Measurements from ENCODE around the gene BSDC1.

Gene BSDC1

DNA sequence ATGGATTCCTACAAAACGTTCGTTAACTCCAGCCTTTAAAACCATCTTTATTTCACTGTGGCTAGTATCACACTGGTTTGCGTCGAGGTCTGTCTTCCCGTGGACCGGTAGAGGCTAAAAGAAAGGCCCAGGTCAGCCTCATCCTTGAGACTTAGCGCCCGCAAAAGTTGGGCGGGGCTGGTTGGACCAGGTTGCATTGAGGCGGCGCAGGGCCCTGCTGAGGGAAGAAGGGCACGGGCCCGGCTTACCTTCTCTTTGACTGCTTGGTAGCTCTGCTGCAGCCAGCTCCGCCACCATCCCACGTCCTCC, 455 bp downstream of the BSDC1 start:
- peak; percentile 72 for DNase-seq

DNA sequence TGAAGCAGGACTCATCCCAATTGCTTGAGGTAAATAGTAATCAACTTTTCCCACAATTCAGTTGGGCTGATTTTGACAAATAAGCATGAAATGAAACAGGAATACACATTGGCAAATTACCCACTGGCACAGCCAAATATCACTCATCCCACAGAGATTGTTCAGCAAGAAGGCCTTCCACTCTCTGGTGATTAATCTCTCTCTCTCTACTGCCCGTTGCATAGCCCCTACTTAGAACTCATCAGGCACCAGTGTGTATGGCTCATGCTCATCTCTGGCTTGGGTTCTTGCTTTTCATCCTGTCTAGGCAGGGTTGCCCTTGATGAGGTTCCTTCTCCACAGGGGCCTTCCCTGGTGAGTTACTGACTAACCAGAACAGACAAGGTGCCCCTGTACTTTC, 1.1 kb downstream of the BSDC1 start:
- no peak for DNase-seq

DNA sequence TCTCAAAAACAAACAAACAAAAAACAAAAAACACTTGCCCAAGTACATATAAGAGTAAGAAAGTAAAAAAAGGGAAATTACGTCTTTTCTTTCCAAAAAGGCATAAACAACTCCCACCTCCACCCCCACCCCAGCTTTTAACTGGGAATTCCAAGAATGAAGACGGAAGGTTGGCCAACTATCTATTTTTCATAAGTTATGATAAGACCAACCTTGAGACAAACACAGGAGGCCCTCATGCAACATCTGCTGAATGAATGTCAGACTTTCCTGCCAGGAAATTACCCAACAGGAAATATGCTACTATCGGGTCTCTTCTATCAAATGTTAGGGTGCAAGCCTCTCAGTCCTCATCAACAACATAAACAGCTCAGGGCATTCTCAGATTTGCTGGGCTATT, 1.9 kb downstream of the BSDC1 start:
- peak; percentile 67 for DNase-seq

DNA sequence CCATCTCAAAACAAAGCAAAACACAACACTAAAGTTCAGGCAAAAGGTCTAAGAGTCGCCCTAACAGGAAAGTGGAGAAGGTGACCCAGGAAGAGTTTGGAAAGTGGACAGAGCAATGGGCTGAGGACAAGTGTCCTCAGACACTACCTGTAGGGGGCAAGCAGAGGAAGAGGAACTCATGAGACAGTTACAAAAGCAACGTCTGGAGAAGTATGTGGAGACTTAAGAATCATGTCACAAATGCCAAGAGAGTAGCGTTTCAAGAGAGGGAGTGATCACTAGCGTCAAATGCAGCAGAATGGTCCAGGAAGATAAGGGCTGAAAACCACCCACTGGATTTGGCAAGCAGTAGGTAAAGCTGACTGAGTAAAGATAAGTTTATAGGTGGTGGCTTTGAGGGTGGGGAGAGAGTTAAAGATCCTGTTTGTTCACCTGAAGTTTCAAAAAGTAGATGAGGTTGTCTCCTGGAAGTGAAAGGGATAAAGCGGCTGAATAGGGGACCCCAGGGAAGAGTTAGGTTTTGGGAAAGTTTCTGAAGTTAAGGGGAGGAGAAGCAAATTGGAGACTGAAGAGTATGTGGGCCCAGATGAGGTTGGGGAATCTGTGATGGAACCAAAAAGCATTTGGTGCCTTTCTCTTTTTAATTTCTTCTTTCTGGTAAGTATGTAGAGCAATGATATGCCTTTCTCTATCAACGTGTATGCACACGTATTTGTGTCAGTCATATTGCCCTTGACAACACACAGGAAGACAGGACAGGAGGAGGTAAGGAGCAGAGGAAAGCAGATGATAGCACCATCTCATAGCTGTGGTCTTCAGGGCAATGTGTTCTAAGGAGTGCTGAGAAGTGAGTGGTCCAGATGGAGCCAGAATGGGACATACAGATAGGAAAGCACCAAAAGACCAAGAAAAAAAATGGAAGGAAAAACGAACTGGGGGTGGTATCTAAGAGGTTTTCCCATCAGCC, 3.1 kb downstream of the BSDC1 start:
- peak; percentile 98 for DNase-seq

DNA sequence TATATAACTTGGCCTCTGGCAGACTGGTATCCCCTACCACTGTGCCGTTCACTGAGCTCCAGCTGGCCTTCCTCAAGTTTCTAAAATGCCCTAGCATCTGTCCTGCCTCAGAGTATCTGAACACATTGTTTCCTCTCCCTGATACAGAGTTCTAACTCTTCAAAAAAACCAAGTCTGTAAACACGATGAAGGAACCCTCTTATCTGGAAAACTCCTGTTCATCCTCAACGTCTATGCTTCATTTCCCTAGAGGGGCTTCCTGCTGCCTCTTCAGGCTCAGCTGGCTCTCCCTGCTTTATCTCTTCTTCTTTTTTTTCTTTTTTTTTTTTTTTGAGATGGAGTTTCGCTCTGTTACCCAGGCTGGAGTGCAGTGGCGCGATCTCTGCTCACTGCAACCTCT, 5.6 kb downstream of the BSDC1 start:
- DNase-seq: peak; percentile 33

DNA sequence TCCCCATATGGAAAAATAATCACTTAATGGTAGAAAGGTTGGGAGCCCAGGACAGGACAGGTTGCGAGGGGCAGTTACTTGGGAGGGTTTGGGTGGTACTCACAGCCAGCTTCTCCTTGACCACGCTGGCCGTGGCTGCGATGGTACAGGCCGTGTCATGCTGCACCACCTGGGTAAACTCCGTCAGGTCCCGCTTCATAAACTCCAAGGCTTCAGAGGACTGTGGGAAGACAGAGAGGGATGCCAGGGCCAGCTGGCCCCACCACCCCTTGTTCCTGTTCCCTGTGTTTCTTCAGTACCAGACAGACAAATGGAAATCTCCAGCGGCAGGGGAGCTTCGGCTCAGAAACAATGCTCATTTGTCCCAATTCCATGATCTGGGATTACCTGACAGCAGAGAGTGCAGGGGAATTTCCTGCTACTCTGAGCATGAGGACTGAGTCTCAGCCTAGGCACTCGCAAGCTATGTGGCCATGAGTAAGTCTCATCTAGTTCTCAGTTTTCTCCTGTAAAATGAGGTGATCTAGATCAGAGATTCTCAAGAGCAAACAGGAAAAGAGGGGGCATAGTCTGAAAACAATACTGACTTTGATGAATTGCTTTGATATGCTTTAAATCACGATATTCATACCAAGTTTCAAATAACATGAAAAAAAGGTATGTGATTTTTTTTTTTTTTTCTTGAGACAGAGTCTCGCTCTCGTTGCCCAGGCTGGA, 7.4 kb downstream of the BSDC1 start:
- DNase-seq: no peak

DNA sequence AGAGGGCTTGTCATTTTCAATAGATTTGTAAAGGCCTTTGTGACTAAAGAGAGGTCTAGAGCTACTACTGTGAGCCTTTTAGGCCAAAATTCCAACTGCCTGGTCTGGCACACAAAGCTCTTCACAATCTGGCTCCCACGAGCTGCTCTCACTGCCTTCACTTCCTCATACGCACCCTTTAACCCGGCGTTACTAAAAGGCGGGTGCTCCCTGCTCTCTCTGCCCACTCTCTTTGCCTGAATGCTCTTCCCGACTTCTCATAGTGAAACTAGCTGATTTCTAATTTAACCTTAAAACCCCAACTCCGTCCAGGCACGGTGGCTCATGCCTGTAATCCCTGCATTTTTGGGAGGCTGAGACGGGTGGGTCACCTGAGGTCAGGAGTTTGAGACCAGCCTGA, 14.2 kb downstream of the BSDC1 start:
- DNase-seq: no peak

DNA sequence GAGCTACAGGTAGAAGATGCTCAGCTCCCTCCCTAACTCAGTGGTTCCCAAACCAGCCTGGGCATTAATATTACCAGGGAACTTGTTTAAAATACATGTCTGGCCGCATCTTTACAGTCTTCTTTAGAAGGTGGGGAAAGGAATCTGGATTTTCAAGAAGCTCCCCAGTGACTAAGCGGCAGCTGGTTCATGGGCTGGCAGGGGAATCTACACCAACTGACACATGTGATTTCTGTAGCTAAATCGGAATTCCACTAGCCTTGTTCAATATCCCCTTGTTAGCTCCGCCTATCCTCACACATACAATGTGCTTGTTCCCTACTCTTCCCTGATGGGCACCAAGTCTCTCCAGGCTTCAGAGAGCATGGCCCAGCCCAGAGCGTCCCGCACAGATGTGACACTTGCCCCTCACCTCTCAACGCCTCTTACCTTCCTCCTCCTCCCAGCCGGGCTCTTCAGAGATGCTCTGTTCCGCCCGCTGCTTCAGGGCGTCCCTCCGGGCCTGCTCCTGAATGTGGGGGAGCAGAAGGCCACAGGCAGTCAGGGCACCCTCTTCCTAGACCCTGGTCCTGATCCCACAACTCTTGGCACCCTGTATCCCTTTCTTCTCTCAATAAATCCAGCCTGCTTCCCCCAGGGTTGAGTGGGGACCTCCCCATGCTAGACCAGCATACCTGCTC, 16.6 kb downstream of the BSDC1 start:
- no peak for DNase-seq

DNA sequence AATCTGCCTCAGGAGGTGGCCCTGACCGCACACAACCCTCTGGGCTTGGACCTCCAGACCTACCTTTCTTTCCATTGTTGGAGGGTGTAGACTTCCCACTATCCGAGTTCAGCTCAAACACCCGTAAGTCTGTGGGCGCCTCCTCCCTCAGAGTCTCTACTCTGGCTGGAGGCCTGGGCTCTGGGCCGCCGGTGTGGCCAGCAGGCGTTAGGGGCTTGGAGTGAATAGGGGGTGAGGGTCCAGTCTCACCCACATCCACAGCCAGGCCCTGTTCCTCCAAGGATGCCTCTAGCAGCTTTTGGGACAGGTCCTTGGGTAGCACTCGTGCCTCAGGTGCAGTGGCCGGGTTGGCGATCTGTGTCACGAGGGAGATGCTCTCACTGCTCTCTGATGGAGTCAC, 18.0 kb downstream of the BSDC1 start:
- no peak for DNase-seq

DNA sequence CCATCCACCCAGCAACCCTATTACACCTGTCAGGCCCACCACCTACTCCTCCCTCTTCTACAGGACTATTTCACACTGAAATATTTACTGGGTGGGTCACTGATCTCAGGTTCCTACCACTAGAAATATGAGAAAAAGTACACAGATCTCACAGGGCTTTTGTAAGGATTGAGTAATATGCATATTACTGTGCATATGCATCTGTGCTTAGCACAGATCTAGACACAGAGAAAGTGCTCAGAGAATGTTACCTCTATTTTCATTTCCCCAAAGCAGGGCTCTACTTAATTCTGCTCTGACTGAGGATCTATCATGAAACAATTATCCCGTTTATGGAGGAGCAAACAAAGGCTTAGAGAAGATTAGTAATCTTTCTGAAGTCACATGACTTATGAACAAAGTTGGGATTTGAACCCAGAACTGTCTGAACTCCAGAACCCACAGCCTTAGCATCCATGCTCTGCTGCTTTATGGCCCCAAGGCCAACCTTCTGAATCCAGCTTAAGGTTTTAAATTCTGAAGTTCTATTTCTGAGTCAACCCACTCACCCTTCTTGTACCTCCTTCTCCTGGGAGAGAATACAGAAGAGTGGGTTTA, 20.1 kb downstream of the BSDC1 start:
- no peak for DNase-seq

DNA sequence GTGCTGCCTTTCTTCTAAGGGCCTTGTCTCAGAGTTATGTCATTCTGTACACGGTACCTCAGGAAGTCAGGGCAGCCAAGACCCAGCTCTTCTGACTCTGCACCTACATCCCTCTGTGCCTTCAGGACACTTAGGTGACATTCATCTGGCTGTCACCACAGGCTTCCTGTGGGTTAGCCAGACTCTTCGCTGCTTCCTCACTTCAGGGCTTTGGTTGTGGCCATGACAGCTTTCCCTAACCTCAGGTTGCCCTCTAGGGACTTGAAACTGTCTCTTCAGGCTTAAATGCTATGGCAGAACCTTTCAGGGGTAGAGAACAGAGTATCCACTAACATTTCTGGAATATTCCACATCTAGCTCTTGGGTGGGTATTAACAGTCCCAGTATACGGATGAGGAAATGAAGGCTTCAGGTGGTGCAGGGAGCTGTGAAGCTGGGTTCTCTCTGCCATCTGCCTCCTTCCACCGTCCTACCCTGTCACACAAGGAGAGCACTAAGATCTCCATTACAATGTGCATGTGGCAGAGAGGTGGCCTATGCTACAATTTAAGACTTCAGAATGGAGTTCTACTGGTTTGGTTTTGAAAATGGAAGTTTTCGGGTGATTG, 22.0 kb downstream of the BSDC1 start:
- DNase-seq: peak; percentile 54

DNA sequence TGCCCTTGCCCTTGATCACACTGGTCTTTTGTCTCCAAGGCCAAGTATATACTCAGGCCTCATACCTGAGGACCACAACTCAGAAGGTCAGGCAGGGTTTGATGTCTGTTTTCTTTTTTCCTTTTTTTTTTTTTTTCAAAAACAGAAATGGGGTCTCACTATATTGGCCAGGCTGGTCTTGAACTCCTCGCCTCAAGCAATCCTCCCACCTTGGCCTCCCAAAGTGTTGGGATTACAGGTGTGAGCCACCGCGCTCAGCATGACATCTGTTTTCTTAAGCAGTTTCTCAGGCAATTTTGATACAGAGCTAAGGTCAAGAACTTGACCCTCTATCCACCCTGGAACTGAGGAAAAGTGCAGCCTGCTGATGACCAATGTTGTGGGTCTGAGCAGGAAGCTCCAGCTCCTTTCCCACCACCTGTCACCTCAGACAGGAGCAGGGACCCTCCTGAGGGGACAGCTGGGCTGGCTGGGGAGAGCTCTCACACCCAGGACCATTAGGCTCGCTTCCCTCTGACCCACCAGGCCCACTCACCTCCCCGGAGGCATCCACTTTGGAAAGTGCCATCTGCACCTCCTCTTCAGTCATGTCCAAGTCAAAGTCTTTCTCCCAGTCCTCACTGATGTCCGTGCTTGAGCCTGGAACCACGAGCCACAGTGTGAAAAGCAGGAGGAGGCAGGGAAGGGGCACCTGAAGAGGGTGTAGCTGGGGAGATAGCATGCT, 26.2 kb downstream of the BSDC1 start:
- DNase-seq: no peak

DNA sequence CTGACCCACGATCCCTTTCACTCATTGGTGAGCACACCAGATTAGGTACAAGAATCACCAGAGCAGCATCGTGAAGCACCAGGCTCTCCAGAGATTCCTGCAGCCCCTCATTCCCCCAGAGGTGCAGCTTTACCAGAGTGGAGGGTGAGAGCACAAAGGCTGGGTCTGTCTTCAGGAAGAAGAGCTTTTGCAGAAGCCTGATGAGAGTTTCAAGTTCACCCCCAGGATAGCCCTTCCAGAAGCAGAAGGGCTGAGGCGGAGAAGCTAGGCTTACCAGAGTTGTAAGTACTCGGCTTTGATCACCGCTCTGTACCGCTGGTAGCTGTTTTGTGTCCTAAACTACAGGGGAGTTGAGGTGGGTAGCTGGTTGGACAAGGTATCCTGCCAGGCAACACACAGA, 28.8 kb downstream of the BSDC1 start:
- no peak for DNase-seq

DNA sequence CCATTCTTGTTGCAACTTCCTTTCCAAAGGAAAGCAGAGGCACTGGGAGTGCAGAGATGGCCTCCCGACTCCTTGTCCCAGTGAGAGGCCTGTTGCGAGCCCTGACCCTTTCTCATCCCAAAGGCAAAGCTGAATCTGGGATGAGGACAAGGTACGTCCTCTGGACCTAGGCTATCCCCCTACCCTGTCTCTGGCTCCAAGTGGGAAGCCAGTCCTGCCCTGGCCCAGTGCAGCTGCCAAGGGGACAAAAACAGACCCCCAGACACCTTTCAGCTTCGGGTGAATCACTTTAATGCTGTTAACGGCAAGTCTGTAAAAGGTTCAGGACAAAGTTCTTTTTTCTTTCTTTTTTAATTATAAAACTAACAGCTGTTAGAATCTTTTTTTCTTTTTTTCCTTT, 29.4 kb downstream of the BSDC1 start:
- DNase-seq: no peak

DNA sequence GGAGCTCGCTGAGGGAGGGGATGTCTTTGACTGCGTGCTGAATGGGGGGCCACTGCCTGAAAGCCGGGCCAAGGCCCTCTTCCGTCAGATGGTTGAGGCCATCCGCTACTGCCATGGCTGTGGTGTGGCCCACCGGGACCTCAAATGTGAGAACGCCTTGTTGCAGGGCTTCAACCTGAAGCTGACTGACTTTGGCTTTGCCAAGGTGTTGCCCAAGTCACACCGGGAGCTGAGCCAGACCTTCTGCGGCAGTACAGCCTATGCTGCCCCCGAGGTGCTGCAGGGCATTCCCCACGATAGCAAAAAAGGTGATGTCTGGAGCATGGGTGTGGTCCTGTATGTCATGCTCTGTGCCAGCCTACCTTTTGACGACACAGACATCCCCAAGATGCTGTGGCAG, 30.5 kb downstream of the BSDC1 start:
- DNase-seq: no peak

DNA sequence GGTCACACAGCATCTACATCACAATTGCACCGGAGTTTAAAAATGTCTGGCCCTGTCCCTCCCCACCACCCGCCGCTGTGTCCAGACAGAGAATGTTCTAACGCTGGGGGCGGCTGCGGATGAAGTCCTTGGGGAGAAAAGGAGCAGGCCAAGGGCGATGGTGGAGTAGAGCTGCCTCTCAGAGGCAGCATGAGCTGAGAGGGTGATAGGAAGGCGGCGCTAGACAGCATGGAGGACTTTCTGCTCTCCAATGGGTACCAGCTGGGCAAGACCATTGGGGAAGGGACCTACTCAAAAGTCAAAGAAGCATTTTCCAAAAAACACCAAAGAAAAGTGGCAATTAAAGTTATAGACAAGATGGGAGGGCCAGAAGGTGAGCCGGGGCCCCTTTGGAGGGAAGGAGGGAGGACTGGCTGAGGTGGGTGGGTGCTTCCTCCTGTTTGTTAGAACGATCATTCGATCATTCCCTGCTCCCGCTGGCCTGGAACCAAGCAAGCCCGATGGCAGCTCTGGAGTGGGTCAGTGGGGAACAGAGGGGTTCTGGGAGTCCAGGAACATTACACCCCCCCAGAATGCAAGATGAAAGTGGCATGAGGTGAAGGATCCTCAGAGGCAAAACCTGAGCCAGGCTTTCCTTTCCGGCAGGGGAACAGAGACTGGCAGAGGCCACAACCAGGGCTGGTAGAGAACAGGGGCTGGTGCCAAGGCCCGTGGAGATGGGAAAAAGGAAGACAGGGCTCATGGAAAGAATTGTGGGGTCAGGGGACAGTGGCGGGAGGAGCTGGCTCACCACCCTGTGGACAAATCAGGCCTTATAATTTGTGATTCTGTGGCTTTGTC, 31.5 kb downstream of the BSDC1 start, which contains the start of the genes FAM229A and TSSK3:
FAM229A (minus strand) TSS at position 12 of the 840 bp plus-strand sequence. CDS start 394 bp downstream, outside the sequence.
TSSK3 (plus strand) TSS at position 66 of the 840 bp plus-strand sequence; CDS start at position 229, 163 bp downstream.
- DNase-seq: no peak

DNA sequence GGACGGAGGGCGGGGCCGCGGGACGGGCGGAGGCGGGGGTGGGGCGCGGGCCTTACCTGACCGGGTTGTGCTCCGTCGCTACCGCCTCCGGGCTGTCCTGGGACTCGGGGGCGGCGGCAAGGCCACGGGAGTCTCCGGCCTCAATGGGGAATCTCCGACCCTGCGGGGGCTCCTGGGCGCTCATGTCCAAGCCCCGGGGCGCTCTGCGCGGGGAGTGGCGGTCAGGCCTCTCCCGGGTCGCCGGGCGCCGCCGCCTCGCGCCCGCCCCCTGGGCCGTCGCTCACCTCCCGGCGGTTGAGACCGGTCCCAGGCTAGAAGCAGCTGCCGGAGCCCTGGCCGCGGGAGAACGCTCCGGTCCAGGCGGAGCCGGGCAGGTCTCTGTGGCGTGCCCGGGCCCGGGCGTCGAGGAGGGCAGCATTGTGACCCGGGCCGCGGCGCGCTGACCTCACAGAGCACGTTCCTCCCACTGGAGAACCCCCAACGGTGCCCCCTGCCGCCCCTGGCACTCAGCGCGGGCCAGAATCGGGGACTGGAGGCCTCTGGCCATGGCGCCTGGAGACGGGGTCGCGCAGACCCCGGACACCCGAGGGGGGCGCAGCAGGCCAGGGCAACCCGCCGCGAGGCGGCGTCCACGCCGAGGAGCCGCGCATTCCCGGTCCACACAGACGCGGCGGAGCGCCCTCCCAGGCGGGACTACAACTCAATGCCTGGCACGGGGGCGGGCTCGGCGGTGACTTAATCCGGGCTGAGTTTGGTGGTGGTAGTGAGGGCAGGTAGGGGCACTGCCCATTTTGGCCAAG, 32.4 kb downstream of the BSDC1 start:
- DNase-seq: peak; percentile 55

DNA sequence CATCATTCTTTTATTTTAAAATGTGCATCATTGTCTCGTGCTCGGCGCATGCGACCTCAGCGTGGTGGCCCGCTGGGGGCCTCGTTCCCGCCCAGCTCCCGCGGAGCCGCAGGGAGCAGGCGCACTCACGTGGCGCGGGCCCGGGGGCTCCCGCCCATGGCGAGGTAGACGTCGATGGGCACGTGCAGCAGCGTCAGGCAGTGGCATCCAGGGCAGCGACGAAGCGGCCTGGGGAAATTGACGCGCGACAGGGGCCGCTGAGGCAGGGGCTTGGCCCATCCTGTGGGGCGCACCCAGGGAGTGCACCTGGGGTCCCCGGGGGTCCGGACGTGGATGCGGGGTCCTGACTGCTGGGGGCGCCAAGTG, 33.0 kb downstream of the BSDC1 start:
- no peak for DNase-seq

DNA sequence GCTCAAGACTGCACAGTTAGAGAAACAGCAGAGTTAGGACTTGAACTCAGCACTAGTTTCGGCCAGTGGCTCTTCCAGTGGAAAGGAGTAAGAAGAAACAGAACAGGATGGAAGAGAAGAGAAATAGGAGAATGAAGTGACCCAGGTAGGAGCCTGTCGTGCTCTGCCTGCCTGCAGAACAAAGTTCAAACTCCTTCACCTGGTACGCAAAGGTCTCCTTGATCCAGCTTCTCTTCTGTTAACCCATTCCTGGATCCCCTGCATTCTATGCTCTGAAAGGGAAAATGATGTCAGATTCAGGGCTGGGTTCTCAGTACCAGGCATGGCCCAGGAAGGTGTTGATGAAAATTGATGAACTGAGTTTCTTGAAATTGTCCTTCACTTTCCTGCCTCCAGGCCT, 35.8 kb downstream of the BSDC1 start:
- DNase-seq: no peak

DNA sequence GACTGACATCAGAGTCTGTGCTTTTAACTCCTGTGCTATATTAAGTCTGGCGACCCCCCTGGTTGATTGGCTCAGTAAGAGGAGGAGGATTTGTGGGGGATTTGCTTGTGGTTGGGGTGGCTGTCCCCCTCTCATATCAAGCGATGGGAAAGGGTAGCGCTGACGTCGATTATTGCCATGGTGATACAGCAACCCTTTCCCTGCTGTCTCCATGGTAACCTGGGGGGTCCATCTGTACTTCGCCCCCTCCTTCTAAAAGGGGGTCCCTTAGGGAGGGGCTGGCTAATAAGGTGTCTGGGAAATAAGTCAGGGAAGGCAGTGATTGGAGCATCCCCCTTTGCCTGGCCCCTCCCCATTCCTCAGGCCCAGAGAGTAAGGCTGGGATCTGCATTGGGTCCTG, 36.6 kb downstream of the BSDC1 start:
- DNase-seq: no peak

Data from hematopoietic multipotent progenitor cell treated with erythropoietin and hydrocortisone succinate and interleukin-3 and kit ligand, for 6 days (in vitro differentiated cells).